ENCODE data around the gene VWF.

DNA sequence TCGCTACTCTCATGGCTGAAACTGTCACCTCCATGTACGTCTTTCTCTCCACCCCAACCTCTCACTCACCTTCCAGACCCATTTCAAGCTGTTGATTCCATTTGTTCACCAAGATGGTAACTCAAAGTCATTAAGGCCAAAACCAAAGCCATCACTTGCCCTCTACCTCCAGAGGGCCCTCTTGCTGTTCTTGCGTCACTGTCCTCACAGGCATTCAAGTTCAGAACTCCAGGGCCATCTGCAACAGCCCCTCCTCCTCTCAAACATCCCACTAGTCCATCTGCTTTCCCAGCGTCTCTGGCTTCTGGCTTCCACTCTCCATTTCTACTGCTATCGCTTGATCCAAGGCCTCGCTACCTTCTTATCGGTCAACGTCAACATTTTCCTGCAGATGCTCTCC lies 74.5 kb downstream of the VWF start:
- TF ChIP-seq SUZ12 (IDR thresholded peaks at IDR 0.05; ENCODE audit: extremely low read depth, insufficient read depth, insufficient read length) (no peak), ZNF274 (IDR thresholded peaks at IDR 0.05; ENCODE audit: low read depth, low read length) (no peak), YY1 (IDR thresholded peaks at IDR 0.05; ENCODE audit: insufficient read depth, insufficient read length) (no peak)
